ENCODE results near the gene TRIM29.

DNA sequence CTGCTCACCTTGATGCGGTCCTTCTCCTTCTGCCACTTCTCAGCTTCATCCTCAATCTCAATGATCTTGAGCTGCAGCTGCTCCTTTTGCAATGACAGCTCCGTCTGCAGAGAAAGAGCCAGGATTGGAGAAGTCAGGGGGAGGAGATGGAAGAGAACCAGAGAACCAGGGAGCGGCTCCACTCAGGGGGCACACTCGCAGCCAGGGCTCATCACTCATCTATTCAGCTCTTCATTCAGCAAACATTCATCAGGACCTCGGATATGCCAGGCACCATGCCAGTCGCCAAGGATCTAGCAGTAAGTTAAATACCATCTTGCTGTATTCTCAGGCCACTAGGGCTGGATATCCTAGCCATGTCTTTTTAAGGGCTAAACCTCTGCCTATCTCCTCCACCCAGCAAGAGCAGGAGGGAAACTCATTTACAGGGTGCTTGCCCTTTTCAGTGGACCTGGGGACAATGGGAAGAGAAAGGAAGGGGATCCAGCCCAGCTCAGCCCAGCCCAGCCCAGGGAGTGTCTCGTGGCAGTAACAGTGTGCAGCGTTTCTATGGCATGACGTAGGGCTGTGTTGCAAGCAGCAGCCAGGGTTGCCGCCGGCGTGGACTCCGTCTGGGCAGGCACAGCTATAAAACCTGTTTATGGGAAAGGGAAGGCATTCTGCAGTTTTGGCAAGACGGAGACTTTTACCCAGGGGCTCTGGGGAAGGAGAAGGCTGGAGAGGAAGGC, 9.4 kb downstream of the TRIM29 start:
- TF ChIP-seq SUZ12 (IDR thresholded peaks at IDR 0.05; ENCODE audit: extremely low read depth, insufficient read depth, insufficient read length): no peak
- TF ChIP-seq YY1 (IDR thresholded peaks at IDR 0.05; ENCODE audit: insufficient read depth, insufficient read length): no peak
